PFSK-1 (cell line): ENCODE results near the gene EFCC1.

Source experiments
- FOXP2 ChIP-seq: optimal IDR thresholded peaks from 2 replicates; pipeline ENCODE3; 2011; ENCODE audit warnings: borderline replicate concordance, control low read depth, inconsistent platforms; ENCODE audit not compliant: insufficient read depth; ENCODE audit errors: extremely low read length, extremely low read depth
- POLR2AphosphoS5 ChIP-seq: IDR thresholded peaks from 2 replicates; pipeline ENCODE4 v1.6.1; 2012; ENCODE audit warnings: low read depth, mild to moderate bottlenecking, control low read depth, low read length, moderate library complexity
- SIN3A ChIP-seq: IDR thresholded peaks from 2 replicates; pipeline ENCODE4 v1.6.1; 2012; ENCODE audit warnings: mild to moderate bottlenecking, low read length, moderate library complexity, borderline replicate concordance; ENCODE audit not compliant: insufficient read depth
- TAF1 ChIP-seq: IDR thresholded peaks from 2 replicates; pipeline ENCODE4 v1.6.1; 2012; ENCODE audit warnings: low read length, control low read depth, borderline replicate concordance; ENCODE audit not compliant: insufficient read depth
- TF ChIP-seq, protein P1 (sequence below), 2 experiments: IDR thresholded peaks; 2 replicates each; pipeline versions ENCODE4 v1.6.1 to v1.8.0; 2011 to 2012; ENCODE audit warnings: low read depth in 2 of 2, low read length in 2 of 2, control low read depth in 1 of 2, inconsistent platforms in 1 of 2, mild to moderate bottlenecking in 1 of 2, moderate library complexity in 1 of 2; ENCODE audit not compliant: insufficient read depth in 1 of 2

The EFCC1 gene

GRCh38 chr3:128997486-128998133 is 3.5 kb upstream of the EFCC1 start:
- TF ChIP-seq FOXP2 (no peak), SIN3A (no peak), TAF1 (no peak), POLR2AphosphoS5 (no peak)
- TF ChIP-seq, protein P1, sequence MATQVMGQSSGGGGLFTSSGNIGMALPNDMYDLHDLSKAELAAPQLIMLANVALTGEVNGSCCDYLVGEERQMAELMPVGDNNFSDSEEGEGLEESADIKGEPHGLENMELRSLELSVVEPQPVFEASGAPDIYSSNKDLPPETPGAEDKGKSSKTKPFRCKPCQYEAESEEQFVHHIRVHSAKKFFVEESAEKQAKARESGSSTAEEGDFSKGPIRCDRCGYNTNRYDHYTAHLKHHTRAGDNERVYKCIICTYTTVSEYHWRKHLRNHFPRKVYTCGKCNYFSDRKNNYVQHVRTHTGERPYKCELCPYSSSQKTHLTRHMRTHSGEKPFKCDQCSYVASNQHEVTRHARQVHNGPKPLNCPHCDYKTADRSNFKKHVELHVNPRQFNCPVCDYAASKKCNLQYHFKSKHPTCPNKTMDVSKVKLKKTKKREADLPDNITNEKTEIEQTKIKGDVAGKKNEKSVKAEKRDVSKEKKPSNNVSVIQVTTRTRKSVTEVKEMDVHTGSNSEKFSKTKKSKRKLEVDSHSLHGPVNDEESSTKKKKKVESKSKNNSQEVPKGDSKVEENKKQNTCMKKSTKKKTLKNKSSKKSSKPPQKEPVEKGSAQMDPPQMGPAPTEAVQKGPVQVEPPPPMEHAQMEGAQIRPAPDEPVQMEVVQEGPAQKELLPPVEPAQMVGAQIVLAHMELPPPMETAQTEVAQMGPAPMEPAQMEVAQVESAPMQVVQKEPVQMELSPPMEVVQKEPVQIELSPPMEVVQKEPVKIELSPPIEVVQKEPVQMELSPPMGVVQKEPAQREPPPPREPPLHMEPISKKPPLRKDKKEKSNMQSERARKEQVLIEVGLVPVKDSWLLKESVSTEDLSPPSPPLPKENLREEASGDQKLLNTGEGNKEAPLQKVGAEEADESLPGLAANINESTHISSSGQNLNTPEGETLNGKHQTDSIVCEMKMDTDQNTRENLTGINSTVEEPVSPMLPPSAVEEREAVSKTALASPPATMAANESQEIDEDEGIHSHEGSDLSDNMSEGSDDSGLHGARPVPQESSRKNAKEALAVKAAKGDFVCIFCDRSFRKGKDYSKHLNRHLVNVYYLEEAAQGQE (IDR thresholded peaks at IDR 0.05; ENCODE audit: insufficient read depth in 1 of 2, low read depth in 2 of 2, low read length in 2 of 2) = no peak

DNA sequence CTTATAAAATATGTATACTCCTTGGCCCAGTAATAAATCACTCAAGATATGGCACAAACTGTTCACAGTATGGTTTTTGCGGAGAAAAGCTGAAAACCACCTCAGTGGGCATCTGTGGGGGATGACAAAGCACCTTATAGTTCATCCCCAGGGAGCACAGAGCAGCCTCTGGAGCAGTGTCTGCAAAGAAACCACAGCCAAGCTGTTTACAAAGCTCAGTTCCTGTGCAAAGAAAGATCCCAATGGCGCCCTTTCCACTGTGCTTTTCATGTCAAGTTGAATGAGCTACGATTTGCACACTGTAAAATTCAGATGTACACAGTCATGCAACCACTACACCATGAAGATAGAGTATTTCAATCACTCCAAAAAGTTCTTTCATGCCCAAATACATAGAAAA is 2.5 kb upstream of the EFCC1 start:
- TF ChIP-seq POLR2AphosphoS5 (no peak), SIN3A (no peak), TAF1 (no peak), FOXP2 (no peak)
- TF ChIP-seq, protein P1 (IDR thresholded peaks at IDR 0.05; ENCODE audit: insufficient read depth in 1 of 2, low read depth in 2 of 2, low read length in 2 of 2) = no peak

DNA sequence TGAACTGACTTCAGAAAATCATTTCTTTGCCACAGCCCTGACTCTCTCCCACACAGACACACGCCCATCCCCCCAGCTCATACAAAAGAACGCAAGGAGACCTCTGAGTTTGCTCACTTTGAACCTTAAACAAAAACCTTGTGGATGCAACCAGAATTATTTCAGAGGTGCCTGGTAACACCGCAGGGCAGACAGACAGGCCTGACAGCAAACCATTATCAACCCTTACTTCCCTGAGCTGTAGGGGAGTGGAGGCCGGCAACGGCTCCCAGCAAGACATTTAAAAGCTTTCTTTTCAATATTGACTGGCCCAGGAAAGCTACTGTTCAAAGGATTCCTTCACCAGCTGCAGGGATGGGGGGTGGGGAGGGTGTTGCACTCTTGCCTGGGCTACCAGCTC is 2.0 kb upstream of the EFCC1 start:
- TF ChIP-seq SIN3A (no peak), POLR2AphosphoS5 (no peak), TAF1 (no peak)

DNA sequence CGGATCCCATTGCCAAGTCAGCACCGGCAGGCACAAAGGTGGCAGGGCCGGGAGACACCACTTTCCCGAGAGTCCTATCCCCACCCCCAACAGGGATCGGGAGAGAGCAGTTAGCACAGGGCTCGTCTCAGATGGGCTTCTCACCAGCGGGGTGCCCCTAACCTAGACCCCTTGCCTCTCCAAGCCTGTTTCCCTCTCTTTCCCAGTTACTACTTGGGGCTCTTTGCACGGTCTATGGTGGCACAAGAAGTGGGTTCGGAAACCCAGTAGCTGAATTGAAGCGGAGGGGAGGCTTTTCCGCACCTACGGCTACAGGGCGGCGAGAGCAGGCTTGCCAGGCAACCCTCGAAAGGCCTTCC is 383 bp upstream of the EFCC1 start:
- TF ChIP-seq, protein P1 (IDR thresholded peaks at IDR 0.05; ENCODE audit: insufficient read depth in 1 of 2, low read depth in 2 of 2, low read length in 2 of 2) = no peak

- TF ChIP-seq FOXP2 = no peak
- TF ChIP-seq POLR2AphosphoS5 = no peak
- TF ChIP-seq TAF1 = no peak
- no peak for TF ChIP-seq SIN3A
- TF ChIP-seq, protein P1 (IDR thresholded peaks at IDR 0.05; ENCODE audit: insufficient read depth in 1 of 2, low read depth in 2 of 2, low read length in 2 of 2) = no peak
These were observed 885 bp downstream of the EFCC1 start for GRCh38 chr3:129001806-129002572.
